Measurements from ENCODE around the gene MGAT4A. TPM values are rescaled to one million over a fixed set of nuclear protein-coding genes. Genes with fewer than 3 reads are reported as not detected.
A peak's percentile ranks its signal among the peaks of the same experiment; 100 is the strongest.

The MGAT4A gene
- total RNA-seq, 1 experiment from 2014 or later = 23.0 TPM

DNA sequence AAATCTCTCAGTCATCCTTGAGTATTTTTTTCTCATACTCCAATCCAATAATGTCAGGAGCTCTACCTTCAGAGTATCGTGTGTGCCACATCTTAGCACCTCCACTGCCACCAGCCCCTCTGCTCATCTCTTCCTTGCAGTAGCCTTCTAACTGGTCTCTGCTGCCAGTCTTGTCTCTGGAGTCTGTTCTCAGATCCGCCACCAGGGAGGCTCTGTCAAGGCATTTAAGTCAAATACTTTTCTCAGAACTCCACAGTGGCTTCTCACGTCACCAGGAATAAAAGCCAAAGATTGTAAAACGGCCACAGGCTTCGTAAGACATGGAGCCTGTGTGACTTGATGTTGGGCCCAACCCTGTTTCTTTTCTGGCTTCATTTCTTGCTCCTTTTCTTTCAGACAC, 115.5 kb downstream of the MGAT4A start:
- intact Hi-C loops (cut with micrococcal nuclease; ENCODE audit: unreplicated experiment) = no loop called here
- Mint-ChIP-seq H3K4me1 (ENCODE audit: low read depth, unreplicated experiment) (no peaks in the 10 kb centered on the region), H3K27ac (ENCODE audit: unreplicated experiment) (no peak overlapping the region), H3K36me3 (ENCODE audit: insufficient read depth, unreplicated experiment) (peaks cover 43% of the 10 kb centered on the region), H3K4me3 (ENCODE audit: low read depth, unreplicated experiment) (no peak overlapping the region), H3K27me3 (ENCODE audit: unreplicated experiment) (no peaks in the 10 kb centered on the region), H3K9me3 (ENCODE audit: low read depth, unreplicated experiment) (no peaks in the 10 kb centered on the region)
- no peak for DNase-seq
- no TSS peak for BruUV-seq (replicated peaks)
- TF ChIP-seq, protein P1, sequence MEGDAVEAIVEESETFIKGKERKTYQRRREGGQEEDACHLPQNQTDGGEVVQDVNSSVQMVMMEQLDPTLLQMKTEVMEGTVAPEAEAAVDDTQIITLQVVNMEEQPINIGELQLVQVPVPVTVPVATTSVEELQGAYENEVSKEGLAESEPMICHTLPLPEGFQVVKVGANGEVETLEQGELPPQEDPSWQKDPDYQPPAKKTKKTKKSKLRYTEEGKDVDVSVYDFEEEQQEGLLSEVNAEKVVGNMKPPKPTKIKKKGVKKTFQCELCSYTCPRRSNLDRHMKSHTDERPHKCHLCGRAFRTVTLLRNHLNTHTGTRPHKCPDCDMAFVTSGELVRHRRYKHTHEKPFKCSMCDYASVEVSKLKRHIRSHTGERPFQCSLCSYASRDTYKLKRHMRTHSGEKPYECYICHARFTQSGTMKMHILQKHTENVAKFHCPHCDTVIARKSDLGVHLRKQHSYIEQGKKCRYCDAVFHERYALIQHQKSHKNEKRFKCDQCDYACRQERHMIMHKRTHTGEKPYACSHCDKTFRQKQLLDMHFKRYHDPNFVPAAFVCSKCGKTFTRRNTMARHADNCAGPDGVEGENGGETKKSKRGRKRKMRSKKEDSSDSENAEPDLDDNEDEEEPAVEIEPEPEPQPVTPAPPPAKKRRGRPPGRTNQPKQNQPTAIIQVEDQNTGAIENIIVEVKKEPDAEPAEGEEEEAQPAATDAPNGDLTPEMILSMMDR (IDR thresholded peaks at IDR 0.05; ENCODE audit: unreplicated experiment) = no peak
- CTCF ChIA-PET = no interaction called here

DNA sequence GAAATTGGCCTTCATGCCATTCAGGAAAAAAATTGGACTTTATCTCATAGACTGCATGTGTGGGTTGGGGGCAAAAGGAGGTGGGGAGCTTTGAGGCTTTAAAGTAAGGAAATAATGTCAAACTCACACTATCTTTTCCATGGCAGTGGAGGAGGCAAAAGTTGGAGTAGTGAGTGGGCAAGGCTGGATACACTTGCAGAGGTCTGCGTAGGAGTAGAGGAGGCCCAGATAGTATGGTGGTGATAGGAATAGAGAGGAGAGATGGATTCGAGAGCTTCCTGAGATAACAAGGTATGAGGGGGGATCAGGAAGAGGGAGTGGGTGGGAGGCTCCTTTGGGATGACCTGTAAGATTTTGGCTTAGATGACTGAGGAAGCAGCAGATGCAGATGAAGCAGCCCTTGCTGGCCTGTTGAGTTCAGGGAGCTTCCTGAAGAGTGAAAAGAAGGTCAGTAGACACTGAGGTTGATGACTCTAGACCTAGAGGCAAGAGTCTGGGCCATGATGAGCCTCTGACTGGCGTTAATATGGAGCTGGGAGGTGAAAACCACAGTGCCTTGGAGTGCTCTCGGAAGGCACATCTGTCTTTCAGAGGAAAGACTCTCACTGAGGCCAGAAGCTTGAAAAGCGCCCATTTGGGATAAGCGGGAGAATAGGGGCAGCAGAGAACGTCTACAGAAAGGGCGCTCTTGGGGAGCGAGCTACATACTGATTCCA, 116.8 kb downstream of the MGAT4A start:
- CTCF ChIA-PET = no interaction called here
- no TSS peak for BruUV-seq (replicated peaks)
- no peak overlapping the region for H3K27ac Mint-ChIP-seq (ENCODE audit: unreplicated experiment)

GRCh38 chr2:98608962-98609604, 121.8 kb downstream of the MGAT4A start:
- H3K27ac Mint-ChIP-seq (ENCODE audit: unreplicated experiment) = peak overlapping the region; percentile 95
- CTCF ChIA-PET = interaction anchor here (0.8 to 1.4 kb wide), 2 partner anchors 40 to 121 kb away, joined by 3 read pairs; no protein-coding TSS in a partner anchor
- DNase-seq = peak; percentile 10
- no peaks in the 10 kb centered on the region for H3K27me3 Mint-ChIP-seq (ENCODE audit: unreplicated experiment)
- peak overlapping the region; percentile 96 for H3K4me3 Mint-ChIP-seq (ENCODE audit: low read depth, unreplicated experiment)
- peaks cover 57% of the 10 kb centered on the region for H3K36me3 Mint-ChIP-seq (ENCODE audit: insufficient read depth, unreplicated experiment)
- peaks cover 23% of the 10 kb centered on the region for H3K4me1 Mint-ChIP-seq (ENCODE audit: low read depth, unreplicated experiment)
- H3K9me3 Mint-ChIP-seq (ENCODE audit: low read depth, unreplicated experiment) = no peaks in the 10 kb centered on the region
- TF ChIP-seq, protein P1 (IDR thresholded peaks at IDR 0.05; ENCODE audit: unreplicated experiment) = no peak
- intact Hi-C loops (cut with micrococcal nuclease; ENCODE audit: unreplicated experiment) = no loop called here
- TSS peak; percentile 34 for BruUV-seq (replicated peaks)

More for the DNA sequence above, 116.8 kb downstream of the MGAT4A start:
- H3K4me3 Mint-ChIP-seq (ENCODE audit: low read depth, unreplicated experiment) = no peak overlapping the region
- no peak for DNase-seq
- H3K27me3 Mint-ChIP-seq (ENCODE audit: unreplicated experiment) = no peaks in the 10 kb centered on the region
- peaks cover 48% of the 10 kb centered on the region for H3K36me3 Mint-ChIP-seq (ENCODE audit: insufficient read depth, unreplicated experiment)
- H3K9me3 Mint-ChIP-seq (ENCODE audit: low read depth, unreplicated experiment) = no peaks in the 10 kb centered on the region
- peaks cover 8% of the 10 kb centered on the region for H3K4me1 Mint-ChIP-seq (ENCODE audit: low read depth, unreplicated experiment)
- TF ChIP-seq, protein P1 (IDR thresholded peaks at IDR 0.05; ENCODE audit: unreplicated experiment) = no peak
- intact Hi-C loops (cut with micrococcal nuclease; ENCODE audit: unreplicated experiment) = no loop called here

DNA sequence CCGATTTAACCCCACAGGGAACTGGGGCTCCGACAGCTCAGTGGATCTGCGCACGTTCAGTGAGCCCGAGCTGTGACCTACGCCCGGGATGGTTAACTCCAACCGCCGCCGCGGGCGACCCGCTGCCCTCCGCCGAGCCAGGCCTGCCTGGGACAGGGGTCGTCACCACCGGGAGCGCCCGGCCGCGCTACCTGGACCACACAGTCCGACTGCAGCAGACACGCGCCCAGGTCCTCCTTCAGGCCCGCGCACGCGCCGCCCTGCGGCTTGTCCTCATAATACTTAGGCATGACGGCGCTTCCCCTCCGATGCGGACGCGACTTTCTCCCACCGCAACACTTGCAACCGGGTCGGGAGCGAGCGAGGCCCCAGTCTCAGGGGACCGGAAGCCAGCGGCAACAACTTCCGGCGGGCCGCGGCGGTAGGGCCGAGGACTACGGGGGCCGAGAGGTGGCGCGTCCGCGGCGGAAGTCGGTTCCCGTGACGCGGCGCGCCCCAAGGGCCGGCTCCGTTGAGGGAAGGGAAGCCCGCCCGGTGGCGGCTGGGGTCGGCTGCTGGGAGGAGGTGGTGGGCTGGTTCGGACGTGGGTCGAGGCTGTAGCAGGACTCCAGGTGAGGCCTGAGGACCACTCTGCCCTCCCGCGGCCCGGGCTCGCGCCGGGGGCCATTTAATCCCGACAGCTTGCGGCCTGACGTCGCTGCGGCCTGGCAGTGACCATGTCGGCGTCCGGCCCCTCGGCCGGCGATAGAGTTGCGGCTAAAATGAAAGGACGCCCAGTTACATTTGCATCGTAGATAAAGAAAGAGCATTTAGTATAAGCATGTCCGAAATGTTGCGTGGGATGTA, 122.6 kb downstream of the MGAT4A start, which contains the start of the genes COA5 and UNC50:
COA5 (minus strand) TSS at position 397 of the 846 bp plus-strand sequence; CDS start at position 290, 107 bp downstream.
UNC50 (plus strand) TSS at position 474 of the 846 bp plus-strand sequence. CDS start 1,171 bp downstream, outside the sequence.
- H3K4me3 Mint-ChIP-seq (ENCODE audit: low read depth, unreplicated experiment) = peak within 1 kb of the TSS; percentile 96
- intact Hi-C loops (cut with micrococcal nuclease; ENCODE audit: unreplicated experiment) = no loop called here
- CTCF ChIA-PET = interaction anchor here (0.8 to 1.4 kb wide), 2 partner anchors 41 to 120 kb away, joined by 3 read pairs; no protein-coding TSS in a partner anchor
- TF ChIP-seq, protein P1 (IDR thresholded peaks at IDR 0.05; ENCODE audit: unreplicated experiment) = no peak
- no peaks in the 10 kb centered on the region for H3K27me3 Mint-ChIP-seq (ENCODE audit: unreplicated experiment)
- peaks cover 23% of the 10 kb centered on the region for H3K4me1 Mint-ChIP-seq (ENCODE audit: low read depth, unreplicated experiment)
- H3K9me3 Mint-ChIP-seq (ENCODE audit: low read depth, unreplicated experiment) = no peaks in the 10 kb centered on the region
- peak; percentile 91 for DNase-seq
- peak within 1 kb of the TSS; percentile 95 for H3K27ac Mint-ChIP-seq (ENCODE audit: unreplicated experiment)
- H3K36me3 Mint-ChIP-seq (ENCODE audit: insufficient read depth, unreplicated experiment) = peaks cover 54% of the 10 kb centered on the region
- no TSS peak for BruUV-seq (replicated peaks)

All from Calu3 (cell line).